GM12865 (cell line): Measurements from ENCODE around the gene RAP1GAP2.
"Not testable (repeated sequence)": the region's sequence is repeated elsewhere in the genome, so short reads cannot be mapped to it uniquely, and the experiment has no call there.

ENCODE experiments used
- DNase-seq: peaks from one replicate; pipeline ENCODE4 v3.0.0; 2010; ENCODE audit warnings: low read depth
- H3K4me3 ChIP-seq: 2 replicates; pipeline ENCODE4 v1.5.1; 2011; ENCODE audit warnings: mild to moderate bottlenecking, low read depth, low read length, control low read depth
- TF ChIP-seq, protein P1 (sequence below): IDR thresholded peaks from 2 replicates; pipeline ENCODE4 v1.5.1; 2011; ENCODE audit warnings: low read length, control low read depth, low read depth, inconsistent platforms; ENCODE audit not compliant: insufficient read depth; ENCODE audit errors: missing control alignments

RAP1GAP2 gene

DNA sequence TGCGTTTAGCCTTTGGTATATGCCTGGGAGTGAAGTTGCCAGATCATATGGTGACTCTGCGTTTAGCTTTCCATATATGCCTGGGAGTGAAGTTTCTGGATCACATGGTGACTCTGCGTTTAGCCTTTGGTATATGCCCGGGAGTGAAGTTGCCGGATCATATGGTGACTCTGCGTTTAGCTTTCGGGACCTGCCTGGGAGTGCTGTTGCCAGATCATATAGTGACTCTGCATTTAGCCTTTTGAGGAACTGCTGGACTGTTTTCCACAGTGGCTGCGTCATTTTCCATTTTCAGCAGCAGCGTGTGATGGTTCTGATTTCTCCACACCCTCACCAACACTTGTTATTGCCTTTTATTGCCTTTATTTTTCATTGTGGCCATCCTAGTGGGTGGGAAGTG lies 194.2 kb downstream of the RAP1GAP2 start:
- TF ChIP-seq, protein P1, sequence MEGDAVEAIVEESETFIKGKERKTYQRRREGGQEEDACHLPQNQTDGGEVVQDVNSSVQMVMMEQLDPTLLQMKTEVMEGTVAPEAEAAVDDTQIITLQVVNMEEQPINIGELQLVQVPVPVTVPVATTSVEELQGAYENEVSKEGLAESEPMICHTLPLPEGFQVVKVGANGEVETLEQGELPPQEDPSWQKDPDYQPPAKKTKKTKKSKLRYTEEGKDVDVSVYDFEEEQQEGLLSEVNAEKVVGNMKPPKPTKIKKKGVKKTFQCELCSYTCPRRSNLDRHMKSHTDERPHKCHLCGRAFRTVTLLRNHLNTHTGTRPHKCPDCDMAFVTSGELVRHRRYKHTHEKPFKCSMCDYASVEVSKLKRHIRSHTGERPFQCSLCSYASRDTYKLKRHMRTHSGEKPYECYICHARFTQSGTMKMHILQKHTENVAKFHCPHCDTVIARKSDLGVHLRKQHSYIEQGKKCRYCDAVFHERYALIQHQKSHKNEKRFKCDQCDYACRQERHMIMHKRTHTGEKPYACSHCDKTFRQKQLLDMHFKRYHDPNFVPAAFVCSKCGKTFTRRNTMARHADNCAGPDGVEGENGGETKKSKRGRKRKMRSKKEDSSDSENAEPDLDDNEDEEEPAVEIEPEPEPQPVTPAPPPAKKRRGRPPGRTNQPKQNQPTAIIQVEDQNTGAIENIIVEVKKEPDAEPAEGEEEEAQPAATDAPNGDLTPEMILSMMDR = no peak
- H3K4me3 ChIP-seq = no peak overlapping the region
- DNase-seq = no peak

DNA sequence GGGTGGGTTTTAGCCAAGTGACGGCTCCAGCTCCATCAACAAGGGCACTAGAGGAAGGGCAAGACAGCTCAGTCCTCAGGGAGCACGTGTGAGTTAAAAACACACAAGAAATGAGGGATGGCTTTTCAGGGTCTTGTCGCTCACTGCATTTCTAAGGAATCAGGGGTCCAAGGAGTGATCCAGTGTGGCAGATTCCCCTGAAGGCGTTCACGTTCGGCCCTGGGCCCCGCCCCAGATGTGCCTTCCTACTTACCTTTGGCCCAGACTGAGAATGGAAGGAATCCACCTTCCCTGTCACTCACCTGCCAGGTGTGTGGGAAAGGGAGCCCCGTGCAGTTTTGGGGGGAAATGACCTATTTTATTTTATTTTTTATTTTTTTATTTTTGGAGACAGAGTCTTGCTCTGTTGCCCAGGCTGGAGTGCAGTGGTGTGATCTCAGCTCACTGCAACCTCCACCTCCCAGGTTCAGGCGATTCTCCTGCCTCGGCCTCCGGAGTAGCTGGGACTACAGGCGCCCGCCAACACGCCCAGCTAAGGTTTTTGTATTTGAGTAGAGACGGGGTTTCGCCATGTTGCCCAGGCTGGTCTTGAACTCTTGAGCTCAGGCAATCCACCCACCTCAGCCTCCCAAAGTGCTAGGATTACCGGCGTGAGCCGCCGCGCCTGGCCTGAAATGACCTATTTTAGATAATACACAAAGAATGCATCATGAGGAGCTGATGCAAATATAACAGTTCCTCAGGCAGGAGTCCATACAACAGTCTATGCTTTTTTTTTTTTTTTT lies 195.3 kb downstream of the RAP1GAP2 start:
- not testable (repeated sequence) for H3K4me3 ChIP-seq, DNase-seq

DNA sequence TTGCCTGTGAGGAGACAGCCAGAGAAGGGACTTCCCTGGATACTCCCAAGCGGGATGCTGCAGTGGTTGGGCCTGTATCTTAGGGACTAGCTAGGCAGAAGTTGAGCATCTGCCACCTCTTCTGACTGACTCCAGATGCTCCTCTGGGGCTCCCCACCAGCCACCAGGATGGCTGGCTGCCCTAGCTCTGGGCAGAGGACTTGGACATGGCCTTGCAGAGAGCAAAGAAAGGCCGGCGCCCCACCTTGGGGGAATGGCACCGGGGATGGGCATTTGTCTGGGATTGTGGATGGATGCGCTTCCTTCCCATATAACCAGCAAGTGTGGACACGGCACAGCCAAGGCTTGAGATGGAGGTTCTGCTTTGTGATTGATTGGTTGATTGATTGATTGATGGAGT lies 198.2 kb downstream of the RAP1GAP2 start:
- DNase-seq = no peak
- TF ChIP-seq, protein P1 = no peak
- H3K4me3 ChIP-seq = no peak overlapping the region

DNA sequence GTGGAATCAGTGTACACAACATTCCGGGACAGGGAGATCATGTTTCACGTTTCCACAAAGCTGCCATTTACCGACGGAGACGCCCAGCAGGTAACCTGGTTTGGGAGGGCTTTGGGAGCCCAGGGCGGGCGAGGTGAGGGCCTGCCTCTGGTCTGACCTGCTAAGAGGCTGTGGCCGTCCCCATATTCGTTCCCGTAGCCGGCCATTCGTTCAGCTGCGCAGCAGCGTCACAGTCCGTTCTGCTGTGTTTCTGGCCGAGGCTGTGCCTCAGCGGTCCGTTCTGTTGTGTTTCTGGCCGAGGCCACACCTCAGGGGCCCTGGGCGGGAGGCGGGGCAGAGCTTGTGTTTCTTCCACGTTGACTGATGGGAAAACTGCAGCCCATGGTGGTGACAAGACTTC lies 199.1 kb downstream of the RAP1GAP2 start:
- TF ChIP-seq, protein P1 = no peak
- H3K4me3 ChIP-seq = no peak overlapping the region
- DNase-seq = no peak

DNA sequence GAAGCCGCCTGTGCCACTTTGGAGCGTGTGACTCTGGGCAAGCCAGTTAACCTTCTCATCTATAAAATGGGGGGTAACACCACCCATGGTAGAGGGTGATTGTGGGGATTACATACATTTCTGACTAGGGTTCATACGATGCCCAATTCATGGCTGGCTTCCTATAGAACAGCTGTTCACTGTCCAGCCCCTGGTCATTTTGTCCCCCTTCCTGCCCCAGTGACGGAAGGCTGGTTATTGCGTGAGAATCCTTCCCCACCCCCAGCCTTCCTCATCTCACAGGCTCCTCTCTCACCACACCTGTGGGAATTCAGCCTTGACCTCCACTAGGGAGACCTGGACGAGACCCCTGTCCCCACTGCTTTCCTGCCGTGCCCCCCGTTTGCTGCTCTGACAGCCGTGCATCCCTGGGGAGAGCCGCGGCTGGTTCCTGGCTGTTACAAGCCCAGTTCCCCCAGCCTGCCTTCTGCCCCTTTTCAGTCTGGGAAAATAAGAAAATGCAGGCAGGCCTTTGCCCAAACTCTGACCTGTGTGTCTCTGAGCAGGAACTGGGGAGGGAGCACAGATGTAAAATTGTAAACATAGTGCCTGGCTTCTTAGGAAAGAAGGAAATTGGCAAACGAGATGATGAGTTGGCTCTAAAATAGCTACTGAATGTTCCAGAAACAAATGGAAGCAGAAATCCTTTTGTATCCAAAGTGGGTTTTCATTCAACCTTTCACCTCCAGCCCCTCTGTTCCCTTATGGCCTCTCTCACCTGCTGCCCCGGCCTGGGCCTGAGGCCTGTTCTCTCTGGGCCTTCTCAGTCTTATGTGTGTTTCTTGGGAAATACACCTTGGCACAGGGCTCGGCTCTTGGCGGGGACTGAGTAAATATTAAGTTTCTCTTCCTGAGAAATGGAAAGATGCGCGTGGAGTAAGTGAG lies 199.9 kb downstream of the RAP1GAP2 start:
- H3K4me3 ChIP-seq = no peak overlapping the region
- no peak for DNase-seq
- TF ChIP-seq, protein P1 = no peak

DNA sequence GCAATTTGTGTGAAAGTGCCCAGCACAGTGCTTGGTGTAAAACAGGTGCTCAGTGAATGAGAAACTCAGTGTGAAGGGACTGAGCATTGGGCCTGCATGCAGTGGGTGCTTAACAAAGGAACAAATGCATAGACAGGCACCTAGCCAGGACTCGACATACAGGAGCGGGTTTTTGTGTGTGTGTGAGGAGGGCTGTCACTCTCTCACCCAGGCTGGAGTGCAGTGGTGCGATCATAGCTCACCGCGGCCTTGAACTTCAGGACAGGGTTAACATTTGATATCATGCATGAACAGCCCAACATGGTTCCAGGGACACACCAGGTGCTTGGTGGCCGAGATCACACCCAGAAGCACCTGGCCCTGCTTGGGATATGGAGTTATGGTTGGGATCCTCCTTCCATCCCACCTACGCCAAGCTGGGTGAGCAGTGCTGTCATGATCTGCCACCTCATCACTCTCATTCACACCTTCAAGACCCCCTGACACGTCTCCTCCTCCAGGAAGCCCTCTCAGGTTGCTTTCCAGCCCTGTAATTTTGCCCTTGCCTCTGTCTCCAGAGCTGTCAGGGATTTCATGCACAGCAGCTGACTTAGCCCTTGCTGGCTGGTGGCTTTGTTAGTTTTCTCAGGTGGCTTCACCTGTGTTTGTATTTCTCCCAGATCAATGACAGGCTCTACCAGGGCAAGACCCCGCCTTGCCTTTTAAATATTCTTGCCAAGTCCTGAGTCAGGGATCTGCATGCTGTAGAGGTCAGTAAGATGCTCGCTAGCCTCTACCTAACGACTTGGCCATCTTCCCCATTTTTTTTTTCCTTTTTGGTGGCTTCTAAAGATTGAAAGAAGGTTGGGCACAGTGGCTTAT lies 200.8 kb downstream of the RAP1GAP2 start:
- DNase-seq = no peak
- no peak overlapping the region for H3K4me3 ChIP-seq
- TF ChIP-seq, protein P1 = no peak

DNA sequence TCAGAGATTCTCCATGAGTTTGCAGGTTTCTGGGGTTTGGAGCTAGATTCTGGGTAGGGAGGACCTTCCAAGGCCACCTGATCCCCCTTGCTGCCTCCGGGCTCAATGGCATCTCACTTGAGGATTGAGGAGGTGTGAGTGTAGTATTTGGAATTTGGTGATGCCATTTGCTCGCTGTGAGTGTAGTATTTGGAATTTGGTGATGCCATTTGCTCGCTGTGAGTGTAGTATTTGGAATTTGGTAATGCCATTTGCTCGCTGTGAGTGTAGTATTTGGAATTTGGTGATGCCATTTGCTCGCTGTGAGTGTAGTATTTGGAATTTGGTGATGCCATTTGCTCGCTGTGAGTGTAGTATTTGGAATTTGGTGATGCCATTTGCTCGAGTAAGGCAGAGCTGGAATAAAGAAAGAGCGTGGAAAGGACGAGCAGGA lies 202.2 kb downstream of the RAP1GAP2 start:
- H3K4me3 ChIP-seq, DNase-seq: not testable (repeated sequence)
